Suprapubic skin (tissue), 3 donors: Measurements from ENCODE around the gene IFITM10.

Experiments
- CTCF ChIP-seq, 2 donors: fragments of 200-600 bp in 1 of 2; fragments of 450-650 bp in 1 of 2; sonication (generic) in 1 of 2; IDR thresholded peaks; one replicate each; pipeline ENCODE4 v1.5.1; 2016 to 2019; ENCODE audit warnings: antibody characterized with exemption in 2 of 2, mild to moderate bottlenecking in 1 of 2, moderate library complexity in 1 of 2
- POLR2A ChIP-seq, 2 donors: fragments of 450-650 bp; IDR thresholded peaks; one replicate each; pipeline ENCODE4 v1.6.1; 2017; ENCODE audit warnings: antibody characterized with exemption in 2 of 2, mild to moderate bottlenecking in 2 of 2, moderate library complexity in 2 of 2

- TF ChIP-seq CTCF (IDR thresholded peaks at IDR 0.05) (no peak), POLR2A (IDR thresholded peaks at IDR 0.05) (no peak)
Observed at GRCh38 chr11:1755344-1755691, 4.9 kb upstream of the IFITM10 start.
